GM21381 (cell line): ENCODE data around the gene MTAP.

Source experiments
- ATAC-seq: cut with Tn5 transposase; IDR thresholded peaks from one replicate; pipeline ENCODE4 v1.9.1; 2021; ENCODE audit warnings: mild to moderate bottlenecking, moderate library complexity; ENCODE audit not compliant: unreplicated experiment

MTAP gene

DNA sequence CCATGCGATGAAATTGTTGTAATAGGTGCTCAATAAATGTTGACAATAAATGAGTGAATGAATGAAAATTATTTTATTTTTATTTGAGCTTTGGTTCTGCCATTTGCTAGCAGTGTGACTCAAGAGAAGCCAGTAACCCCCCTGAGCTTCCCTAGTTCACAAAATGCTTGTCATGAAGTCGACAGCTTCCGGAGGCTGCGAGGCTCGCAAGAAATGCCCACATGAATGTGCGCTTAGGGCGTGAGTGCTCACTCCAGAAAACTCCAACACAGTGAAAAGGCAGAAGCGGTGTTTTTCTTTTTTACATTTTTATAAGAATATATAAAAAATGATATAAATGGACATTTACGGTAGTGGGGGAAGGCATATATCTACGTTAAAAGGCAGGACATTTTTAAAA is 165.3 kb downstream of the MTAP start:
- no peak for ATAC-seq

DNA sequence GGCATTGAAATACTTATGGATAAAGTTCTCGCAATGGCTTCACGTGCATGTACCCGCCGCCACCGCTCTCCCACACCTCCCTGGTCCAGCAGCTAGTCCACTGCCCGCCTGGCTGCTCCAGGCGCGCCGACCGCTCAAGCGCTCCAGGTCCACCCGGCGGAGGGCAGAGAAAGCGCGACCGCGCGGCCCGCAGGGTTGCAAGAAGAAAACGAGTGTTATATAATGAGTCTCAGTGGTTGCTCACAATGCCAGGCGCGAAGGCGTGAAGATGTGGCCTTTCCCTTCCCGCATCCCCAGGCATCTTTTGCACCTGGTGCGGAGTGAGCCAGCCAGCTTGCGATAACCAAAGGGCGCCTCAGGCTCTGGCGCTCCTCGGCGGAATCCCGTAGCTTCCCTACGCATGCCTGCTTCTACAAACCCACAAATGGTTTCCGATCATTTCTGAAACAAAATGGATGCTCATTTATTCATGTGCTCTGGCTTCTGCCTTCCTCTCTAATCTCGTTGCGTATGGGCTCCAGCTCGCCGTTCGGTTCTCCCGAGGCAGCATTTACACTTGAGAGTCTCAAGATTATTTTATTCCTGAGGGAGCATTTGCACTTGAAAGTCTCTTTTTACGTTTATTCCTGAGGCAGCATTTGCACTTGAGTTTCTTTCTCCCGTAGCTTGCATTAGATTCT is 166.0 kb downstream of the MTAP start:
- no peak for ATAC-seq

DNA sequence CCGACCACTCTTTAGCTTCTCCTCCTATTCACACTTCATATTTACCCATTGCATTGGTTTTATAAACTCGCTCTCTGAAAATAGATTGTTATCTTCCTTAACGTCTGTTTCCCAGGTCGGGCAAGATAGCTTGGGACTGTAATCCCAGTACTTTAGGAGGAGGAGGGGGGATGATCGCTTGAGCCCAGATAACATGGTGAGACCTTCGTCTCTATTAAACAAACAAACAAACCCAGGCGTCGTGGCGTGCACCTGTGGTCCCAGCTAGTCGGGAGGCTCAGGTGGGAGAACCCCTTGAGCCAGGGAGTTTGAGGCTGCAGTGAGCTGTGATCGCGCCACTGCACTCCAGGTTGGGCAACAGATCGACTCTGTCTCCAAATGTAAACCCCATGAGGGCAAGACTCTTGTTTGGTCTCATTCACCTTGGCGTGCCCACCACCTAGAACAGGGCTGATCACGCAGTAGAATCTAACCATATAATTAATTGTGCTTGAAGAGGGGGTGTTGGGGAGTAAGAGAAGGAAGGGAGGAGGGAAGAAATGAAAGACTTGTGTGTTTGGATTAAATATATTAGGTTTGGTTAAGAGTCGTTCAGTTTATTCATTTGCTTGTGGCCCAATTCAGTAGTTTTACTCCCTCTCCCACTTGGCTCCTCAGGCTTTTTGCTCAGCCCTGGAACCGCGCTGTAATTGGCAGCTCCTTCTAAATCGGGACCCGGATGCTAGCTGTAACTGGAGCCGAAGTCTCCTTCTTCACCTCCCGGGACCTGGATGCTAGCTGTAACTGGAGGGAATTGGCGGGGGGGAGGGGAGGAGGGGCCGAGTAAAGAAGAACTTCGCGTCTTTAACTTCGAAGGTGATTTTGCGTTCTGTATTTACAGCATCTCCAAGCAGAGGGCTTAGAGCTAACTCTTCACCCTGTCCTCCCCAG is 166.8 kb downstream of the MTAP start:
- no peak for ATAC-seq

DNA sequence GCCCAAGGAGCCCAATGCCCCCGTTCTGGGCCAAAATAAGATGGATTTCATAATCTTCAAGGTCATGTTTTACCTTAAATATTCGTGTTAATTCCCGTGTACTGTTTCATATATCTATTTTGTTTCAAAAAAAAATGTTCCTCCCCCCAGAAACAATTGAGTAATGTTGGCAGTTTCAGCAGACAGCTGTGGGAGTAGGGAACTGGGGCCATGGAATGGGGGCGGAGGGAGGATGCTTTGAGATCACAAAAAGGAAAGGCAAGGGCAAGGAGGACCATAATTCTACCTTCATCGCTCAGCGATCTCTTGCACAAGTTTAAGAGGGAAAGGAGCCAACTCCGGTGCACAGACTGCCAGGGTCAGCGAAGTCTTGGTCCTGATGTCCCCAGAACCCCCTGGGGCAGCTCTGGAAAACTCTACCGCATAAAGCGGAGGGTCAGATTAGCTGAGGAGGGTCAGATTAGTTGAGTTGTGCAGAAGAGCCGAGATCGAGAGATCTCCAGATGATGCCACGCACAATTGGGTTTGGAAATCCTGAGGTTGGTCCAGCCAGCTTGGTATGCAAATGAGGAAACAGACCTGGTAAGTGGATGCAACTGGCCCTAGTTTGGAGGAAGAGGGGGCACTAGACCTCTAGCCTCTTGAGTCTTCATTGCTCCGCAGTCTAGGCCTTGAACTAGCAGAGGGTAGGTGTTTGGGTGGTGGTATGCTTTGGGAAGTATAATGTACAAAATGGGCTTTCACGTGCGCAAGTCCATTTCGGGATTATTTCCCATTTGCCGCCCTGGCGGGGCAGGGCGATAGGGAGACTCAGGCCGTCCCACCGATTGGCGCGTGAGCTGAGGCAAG is 167.7 kb downstream of the MTAP start:
- no peak for ATAC-seq

DNA sequence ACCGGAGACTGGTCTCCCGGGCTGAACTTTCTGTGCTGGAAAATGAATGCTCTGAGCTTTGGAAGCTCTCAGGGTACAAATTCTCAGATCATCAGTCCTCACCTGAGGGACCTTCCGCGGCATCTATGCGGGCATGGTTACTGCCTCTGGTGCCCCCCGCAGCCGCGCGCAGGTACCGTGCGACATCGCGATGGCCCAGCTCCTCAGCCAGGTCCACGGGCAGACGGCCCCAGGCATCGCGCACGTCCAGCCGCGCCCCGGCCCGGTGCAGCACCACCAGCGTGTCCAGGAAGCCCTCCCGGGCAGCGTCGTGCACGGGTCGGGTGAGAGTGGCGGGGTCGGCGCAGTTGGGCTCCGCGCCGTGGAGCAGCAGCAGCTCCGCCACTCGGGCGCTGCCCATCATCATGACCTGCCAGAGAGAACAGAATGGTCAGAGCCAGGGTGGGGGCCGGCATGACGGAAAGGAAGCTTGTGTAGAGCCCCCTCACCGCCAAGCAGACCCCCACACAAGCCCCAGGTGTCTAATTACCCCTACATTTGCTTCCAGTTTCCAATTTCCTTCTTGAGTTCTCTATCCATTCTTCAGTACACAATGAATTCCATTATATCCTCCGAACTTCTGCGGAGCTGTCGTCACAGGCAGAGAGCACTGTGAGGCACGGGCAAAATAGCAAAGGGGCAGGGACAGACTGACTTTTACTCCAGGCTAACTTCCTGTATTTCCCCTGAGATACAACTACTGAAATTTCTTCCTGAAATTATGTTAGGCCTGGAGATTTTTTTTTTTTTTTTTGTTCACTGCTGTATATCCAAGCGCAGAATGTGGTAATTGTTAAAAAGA is 168.6 kb downstream of the MTAP start:
- ATAC-seq, result no peak

DNA sequence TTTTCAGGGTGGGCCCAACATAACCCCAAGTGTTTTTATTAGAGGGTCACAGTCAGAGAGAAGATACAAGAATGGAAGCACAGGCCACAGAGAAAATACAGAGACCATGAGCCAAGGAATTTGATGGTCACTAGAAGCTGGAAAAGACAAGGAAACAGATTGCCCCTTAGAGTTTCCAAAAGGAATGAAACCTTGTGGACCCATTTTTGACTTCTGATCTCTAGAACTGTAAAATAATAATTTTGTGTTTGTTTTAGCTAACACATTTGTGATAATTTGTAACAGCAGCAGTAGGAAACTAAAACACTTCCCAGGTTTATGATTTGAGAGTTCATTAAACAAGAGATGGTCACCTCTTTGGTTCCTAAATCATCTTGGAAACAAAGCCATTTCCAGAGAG is 169.9 kb downstream of the MTAP start:
- ATAC-seq, result no peak

DNA sequence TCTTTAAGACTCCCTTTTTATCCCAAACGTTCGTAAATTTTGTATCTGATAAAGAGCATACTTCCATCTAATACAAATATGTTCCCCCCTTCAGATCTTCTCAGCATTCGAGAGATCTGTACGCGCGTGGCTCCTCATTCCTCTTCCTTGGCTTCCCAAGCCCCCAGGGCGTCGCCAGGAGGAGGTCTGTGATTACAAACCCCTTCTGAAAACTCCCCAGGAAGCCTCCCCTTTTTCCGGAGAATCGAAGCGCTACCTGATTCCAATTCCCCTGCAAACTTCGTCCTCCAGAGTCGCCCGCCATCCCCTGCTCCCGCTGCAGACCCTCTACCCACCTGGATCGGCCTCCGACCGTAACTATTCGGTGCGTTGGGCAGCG is 171.9 kb downstream of the MTAP start:
- no peak for ATAC-seq

DNA sequence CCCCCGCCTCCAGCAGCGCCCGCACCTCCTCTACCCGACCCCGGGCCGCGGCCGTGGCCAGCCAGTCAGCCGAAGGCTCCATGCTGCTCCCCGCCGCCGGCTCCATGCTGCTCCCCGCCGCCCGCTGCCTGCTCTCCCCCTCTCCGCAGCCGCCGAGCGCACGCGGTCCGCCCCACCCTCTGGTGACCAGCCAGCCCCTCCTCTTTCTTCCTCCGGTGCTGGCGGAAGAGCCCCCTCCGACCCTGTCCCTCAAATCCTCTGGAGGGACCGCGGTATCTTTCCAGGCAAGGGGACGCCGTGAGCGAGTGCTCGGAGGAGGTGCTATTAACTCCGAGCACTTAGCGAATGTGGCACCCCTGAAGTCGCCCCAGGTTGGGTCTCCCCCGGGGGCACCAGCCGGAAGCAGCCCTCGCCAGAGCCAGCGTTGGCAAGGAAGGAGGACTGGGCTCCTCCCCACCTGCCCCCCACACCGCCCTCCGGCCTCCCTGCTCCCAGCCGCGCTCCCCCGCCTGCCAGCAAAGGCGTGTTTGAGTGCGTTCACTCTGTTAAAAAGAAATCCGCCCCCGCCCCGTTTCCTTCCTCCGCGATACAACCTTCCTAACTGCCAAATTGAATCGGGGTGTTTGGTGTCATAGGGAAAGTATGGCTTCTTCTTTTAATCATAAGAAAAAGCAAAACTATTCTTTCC is 172.4 kb downstream of the MTAP start:
- ATAC-seq, result peak; percentile 61

DNA sequence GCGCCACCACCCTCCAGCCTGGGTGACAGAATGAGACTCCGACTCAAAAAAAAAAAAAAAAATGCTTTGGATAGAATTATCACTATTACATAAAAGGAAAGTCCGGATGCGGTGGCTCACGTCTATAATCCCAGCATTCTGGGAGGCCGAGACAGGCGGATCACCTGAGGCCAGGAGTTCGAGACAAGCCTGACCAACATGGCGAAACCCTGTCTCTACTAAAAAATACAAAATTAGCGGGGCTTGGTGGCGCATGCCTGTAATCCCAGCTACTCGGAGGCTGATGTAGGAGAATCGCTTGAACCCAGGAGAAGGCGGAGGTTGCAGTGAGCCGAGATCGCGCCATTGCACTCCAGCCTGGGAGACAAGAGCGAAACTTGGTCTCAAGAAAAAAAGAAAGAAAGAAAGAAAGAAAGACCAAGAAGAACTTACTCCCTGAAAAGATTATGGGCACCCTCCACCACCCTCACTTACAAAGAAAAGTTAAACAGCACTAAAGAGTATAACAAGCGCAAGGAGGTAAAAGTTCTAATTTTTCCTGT is 174.0 kb downstream of the MTAP start:
- no peak for ATAC-seq

DNA sequence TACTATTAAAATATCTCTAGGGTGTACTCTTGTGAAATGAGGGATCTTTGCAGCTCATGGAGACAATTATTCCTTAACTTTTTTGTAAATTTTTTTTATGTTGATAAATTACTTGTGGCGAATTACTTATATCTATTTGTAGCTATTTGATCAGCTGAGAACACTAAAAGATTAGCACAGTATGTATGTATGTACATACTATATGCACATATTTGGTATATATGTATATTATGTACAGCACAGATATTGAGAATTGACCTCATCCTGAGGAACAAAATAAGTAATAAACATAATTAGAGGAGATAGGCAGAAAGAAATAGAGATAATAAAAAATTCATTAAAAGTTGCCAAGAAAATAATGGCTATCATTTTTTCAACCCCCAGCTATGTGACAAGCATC is 180.0 kb downstream of the MTAP start:
- no peak for ATAC-seq

DNA sequence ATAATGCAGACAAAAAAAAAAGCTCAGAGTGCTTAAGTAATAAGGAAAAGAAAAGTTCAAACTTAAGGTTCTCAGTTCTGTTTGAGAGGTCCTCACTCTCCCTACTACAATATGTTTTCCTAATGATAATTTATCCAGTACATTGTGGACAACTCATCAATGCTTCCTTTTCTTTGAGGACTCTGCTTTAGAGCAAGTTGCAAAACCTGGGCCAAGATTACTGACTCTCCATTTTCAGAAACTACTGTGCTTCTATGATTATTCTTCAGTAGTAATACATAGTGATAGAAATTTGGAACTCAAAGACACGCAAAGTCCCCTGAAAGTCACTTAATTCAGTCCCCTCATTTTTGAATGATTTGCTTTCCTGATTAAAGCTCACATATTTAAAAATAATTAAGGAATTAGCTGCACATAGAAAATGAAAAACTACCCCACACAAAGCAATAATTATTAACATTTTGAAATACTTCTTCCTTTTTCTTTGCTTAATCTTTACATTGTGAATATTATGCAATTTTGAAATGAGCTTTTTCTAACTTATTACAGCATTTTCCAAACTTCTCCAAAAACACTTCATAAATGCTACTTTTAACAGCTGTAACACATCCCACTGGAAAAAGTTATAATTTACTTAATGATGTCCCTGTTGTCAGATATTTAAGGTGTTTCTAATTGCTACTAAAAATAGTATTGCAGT is 180.6 kb downstream of the MTAP start:
- ATAC-seq, result no peak

DNA sequence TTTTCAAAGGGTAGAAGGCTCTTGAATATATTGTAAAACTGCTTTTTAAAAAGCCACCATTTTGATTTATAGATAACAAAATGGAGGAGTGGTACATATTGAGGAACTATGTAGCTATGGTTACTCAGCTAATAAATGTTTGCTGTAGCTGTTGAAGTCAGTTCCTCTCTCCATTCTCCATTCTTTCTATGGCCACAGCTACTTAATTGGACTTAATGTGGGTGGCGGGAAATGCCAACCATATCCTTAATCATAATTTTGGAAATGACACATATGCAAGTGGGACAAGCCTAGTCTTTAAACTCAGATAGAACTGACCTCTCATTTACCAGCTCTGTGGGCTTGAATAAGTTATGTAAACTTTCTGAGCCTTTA is 181.1 kb downstream of the MTAP start:
- no peak for ATAC-seq

DNA sequence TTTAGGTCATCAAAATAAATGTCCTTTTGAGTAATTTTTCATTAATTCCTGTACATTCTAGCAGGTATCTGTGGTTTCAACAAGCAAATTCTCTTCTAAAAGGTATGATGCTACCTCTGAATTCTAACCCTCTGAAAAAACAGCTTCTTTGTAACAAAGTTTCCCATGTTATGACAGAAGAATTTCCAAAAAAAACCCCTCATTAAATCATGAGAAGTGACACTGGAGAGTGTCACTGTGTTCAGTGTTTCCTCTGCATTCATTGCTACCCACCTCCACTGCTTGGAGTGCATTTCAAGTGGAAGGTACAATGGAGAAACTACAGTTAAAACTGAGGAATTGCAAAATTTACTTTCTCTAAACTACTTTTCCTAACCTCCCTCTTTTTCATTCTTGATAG is 181.7 kb downstream of the MTAP start:
- ATAC-seq, result no peak

DNA sequence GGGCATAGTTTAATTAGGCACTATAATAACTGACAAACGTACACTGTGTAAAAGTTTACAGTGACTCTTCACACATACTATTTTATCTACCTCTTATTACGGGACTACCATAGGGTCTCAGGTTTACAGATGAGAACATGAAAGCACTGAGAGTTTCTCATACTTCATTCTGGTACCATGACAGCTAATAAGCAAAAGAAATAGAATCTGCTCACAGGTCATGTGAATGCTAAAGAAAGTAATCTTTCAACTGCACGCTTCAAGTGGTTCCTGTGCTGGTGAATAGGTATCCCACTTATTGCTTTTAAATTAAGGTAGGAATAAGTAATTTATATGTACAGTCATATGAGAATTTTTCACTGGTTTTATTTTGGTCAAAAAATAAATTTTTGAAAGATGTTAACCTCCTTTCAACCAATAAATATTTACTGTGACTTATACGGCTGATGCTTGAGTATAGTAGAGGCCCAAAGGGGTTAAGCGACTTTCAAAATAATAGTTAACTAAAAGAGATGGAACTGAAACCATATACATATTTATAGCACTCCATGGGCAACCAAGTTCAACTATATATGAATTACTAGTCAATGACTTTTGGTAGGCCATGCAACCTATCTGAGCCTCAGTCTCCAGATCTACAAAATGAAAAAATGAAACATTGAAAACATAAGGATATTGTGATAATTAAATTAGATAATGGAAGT is 183.7 kb downstream of the MTAP start:
- ATAC-seq, result peak; percentile 41
